GM12878 (cell line): ENCODE results near the gene RAB36. TPM values are rescaled to one million over a fixed set of nuclear protein-coding genes. Genes with fewer than 3 reads are reported as not detected.

Source experiments
- ATAC-seq: fragments of 200-7000 bp; cut with Tn5 transposase; 3 replicates; pipeline ENCODE4 v1.9.1; 2020; ENCODE audit warnings: mild to moderate bottlenecking, moderate library complexity
- BruUV-seq: library from RNA; stranded (reverse); fragments of 400-500 nt; replicated peaks from 2 replicates; lab custom pipeline; 2021; lab: Mats Ljungman, UMichigan
- CTCF ChIA-PET: fragments of 300-600 bp; sonication (Branson Sonifier 250); formaldehyde crosslinking; extraction: SDS; loops from one replicate; lab custom pipeline; 2021; ENCODE audit warnings: inconsistent platforms; lab: Yijun Ruan, JAX
- POLR2A ChIA-PET: fragments of 350-600 bp; formaldehyde crosslinking; extraction: SDS; loops from one replicate; lab custom pipeline; 2021; ENCODE audit warnings: inconsistent platforms; lab: Charles Lee
- RAD21 ChIA-PET: fragments of 300-600 bp; sonication (Branson Sonifier 250); formaldehyde crosslinking; loops from one replicate; lab custom pipeline; 2023; ENCODE audit warnings: antibody characterized with exemption; ENCODE audit not compliant: unreplicated experiment; lab: Charles Lee
- SMC1A ChIA-PET: fragments of 300-600 bp; sonication (Branson Sonifier 250); formaldehyde crosslinking; loops from one replicate; lab custom pipeline; 2023; ENCODE audit not compliant: unreplicated experiment, uncharacterized antibody; lab: Charles Lee
- DNase-seq: peaks from one replicate; pipeline ENCODE4 v3.0.0-alpha.2; 2011; ENCODE audit warnings: low read depth, low spot score
- FAIRE-seq: peaks from 3 replicates; lab custom pipeline; 2011; peaks lifted over from hg19 to GRCh38; lab: Jason Lieb, UNC
- H2AFZ ChIP-seq: 2 replicates; pipeline ENCODE4 v1.6.0; 2011; ENCODE audit warnings: low read depth, low read length, control low read depth; ENCODE audit not compliant: control insufficient read depth
- H3K27ac ChIP-seq: 2 replicates; pipeline ENCODE4 v1.5.1; 2011; ENCODE audit warnings: control low read depth; ENCODE audit not compliant: control insufficient read depth, insufficient read depth
- H3K27me3 ChIP-seq, 2 experiments: replicated peaks in 1 of 2; 2 replicates each; pipeline versions ENCODE4 v1.6.0 to v1.6.1; 2011; ENCODE audit warnings: low read length in 1 of 2; ENCODE audit not compliant: control insufficient read depth in 2 of 2, insufficient read depth in 2 of 2
- H3K36me3 ChIP-seq, 2 experiments: 2 replicates each; pipeline ENCODE4 v1.5.1; 2011; ENCODE audit warnings: low read length in 1 of 2; ENCODE audit not compliant: control insufficient read depth in 2 of 2, insufficient read depth in 2 of 2
- H3K4me1 ChIP-seq: 2 replicates; pipeline ENCODE4 v1.6.1; 2011; ENCODE audit warnings: mild to moderate bottlenecking, low read length, moderate library complexity, mixed read lengths; ENCODE audit not compliant: control insufficient read depth, insufficient read depth
- H3K4me2 ChIP-seq: 2 replicates; pipeline ENCODE4 v1.6.0; 2011; ENCODE audit warnings: control low read depth; ENCODE audit not compliant: control insufficient read depth, insufficient read depth
- H3K4me3 ChIP-seq: fragments of 200-600 bp; sonication (generic); 2 replicates; pipeline ENCODE4 v1.5.1; 2016
- H3K79me2 ChIP-seq: 2 replicates; pipeline ENCODE4 v1.6.0; 2011; ENCODE audit warnings: low read length; ENCODE audit not compliant: control insufficient read depth, insufficient read depth
- H3K9ac ChIP-seq: 2 replicates; pipeline ENCODE4 v1.8.0; 2011; ENCODE audit warnings: low read length, control low read depth, mixed read lengths; ENCODE audit not compliant: control insufficient read depth, insufficient read depth
- H3K9me3 ChIP-seq: replicated peaks from 3 replicates; pipeline ENCODE4 v1.5.1; 2011; ENCODE audit warnings: mild to moderate bottlenecking, low read length; ENCODE audit not compliant: control insufficient read depth, insufficient read depth
- H4K20me1 ChIP-seq: 2 replicates; pipeline ENCODE4 v1.6.0; 2011; ENCODE audit not compliant: control insufficient read depth, insufficient read depth
- FOS ChIP-seq: IDR thresholded peaks from 3 replicates; pipeline ENCODE4 v1.6.1; 2011; ENCODE audit warnings: borderline replicate concordance; ENCODE audit not compliant: insufficient read length; ENCODE audit errors: extremely low read depth
- GABPA ChIP-seq: IDR thresholded peaks from 2 replicates; pipeline ENCODE4 v1.6.1; 2014; ENCODE audit warnings: antibody characterized with exemption, low read depth, mild to moderate bottlenecking, inconsistent platforms
- HDAC6 ChIP-seq: fragments of 200-600 bp; sonication (generic); IDR thresholded peaks from one replicate; pipeline ENCODE4 v1.8.0; 2017; ENCODE audit warnings: antibody characterized with exemption; ENCODE audit not compliant: unreplicated experiment
- HDGF ChIP-seq: fragments of 450-650 bp; IDR thresholded peaks from 2 replicates; pipeline ENCODE4 v1.6.1; 2016; ENCODE audit warnings: antibody characterized with exemption
- IKZF2 ChIP-seq, 2 experiments: fragments of 450-650 bp; IDR thresholded peaks; 2 replicates each; pipeline ENCODE4 v1.6.1; 2017; ENCODE audit warnings: mild to moderate bottlenecking in 2 of 2, moderate library complexity in 2 of 2
- SRF ChIP-seq, 2 experiments: IDR thresholded peaks; 2 replicates each; pipeline ENCODE4 v1.6.1; 2011; ENCODE audit warnings: low read depth in 2 of 2, low read length in 2 of 2, mild to moderate bottlenecking in 1 of 2, moderate library complexity in 1 of 2
- YBX1 ChIP-seq: fragments of 450-650 bp; IDR thresholded peaks from 2 replicates; pipeline ENCODE4 v1.6.1; 2016; ENCODE audit warnings: antibody characterized with exemption
- WGBS: methylation state at CpG from one replicate; pipeline ENCODE4 v1.1.6; 2016; ENCODE audit warnings: low lambda C conversion rate; ENCODE audit not compliant: insufficient replicate concordance, insufficient coverage; ENCODE audit errors: missing lambda C conversion rate; 5-methylcytosine and 5-hydroxymethylcytosine counted together
- in situ Hi-C: fragments of 300-500 bp; cut with MboI; formaldehyde crosslinking; loops from 9 replicates; pipeline ENCODE4 v1.14.3; 2018; ENCODE audit warnings: mixed read lengths
- intact Hi-C: fragments of 100-400 bp; cut with micrococcal nuclease; formaldehyde crosslinking; loops from one replicate; pipeline ENCODE4 v1.14.2; 2022; ENCODE audit not compliant: unreplicated experiment
- polyA plus RNA-seq, 11 experiments: library from polyadenylated mRNA; depleted of rRNA in 4 of 11; unstranded in 6 of 11; stranded (reverse) in 5 of 11; fragments of >200 nt; fragmentation: Nextera tagmentation in 4 of 11; fragmentation: Illumina TruSeq in 1 of 11; extraction: Ambion mirVana in 4 of 11; extraction: Trizol in 1 of 11; gene quantifications; 1 replicate in 1 of 11; 2 replicates in 10 of 11; pipeline versions ENCODE4 v1.2.1 to v1.2.3, GENCODE V29; 2011 to 2016; ENCODE audit warnings: inconsistent platforms in 2 of 11, missing spikeins in 2 of 11, low read depth in 1 of 11
- total RNA-seq, 4 experiments: library from RNA; depleted of rRNA in 3 of 4; stranded (reverse); fragments of >200 nt in 3 of 4; fragmentation: Illumina TruSeq in 1 of 4; extraction: Trizol in 1 of 4; gene quantifications; 2 replicates each; pipeline versions ENCODE4 v1.2.1 to v1.2.3, GENCODE V29; 2013 to 2021
- TF ChIP-seq, protein P1 (sequence below): fragments of 450-650 bp; IDR thresholded peaks from 2 replicates; pipeline ENCODE4 v1.6.1; 2017; ENCODE audit warnings: low read depth, mild to moderate bottlenecking, moderate library complexity
- TF ChIP-seq, protein P2 (sequence below): fragments of 450-650 bp; conservative IDR thresholded peaks from 2 replicates; pipeline ENCODE4 v1.6.1; 2017; ENCODE audit warnings: mild to moderate bottlenecking, moderate library complexity
- TF ChIP-seq, protein P3 (sequence below): IDR thresholded peaks from 2 replicates; pipeline ENCODE4 v1.6.1; 2012; ENCODE audit warnings: low read depth, low read length, improper control_type of control experiment
- TF ChIP-seq, protein P4 (sequence below): IDR thresholded peaks from 2 replicates; pipeline ENCODE4 v1.6.1; 2012; ENCODE audit warnings: low read depth, low read length, improper control_type of control experiment

The RAB36 gene
- total and polyA plus RNA-seq, 10 of the 15 experiments (the other 5 are each of a cell fraction or from before 2014, with no cell fraction given): 0.31 to 2.7 (median 1.1) TPM

DNA sequence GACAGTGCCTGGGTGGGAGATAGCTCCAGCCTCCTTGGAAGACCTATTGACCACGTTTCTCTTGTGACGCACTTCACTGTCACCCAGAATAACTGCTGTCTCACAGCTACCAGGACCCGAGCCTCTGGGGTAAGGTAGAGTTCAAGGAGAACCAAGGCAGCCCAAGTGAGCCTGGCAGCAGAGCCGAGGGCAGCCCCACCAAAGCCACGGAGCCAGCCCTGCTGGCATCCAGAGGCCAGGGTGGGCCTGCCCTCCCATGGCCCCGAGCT lies 36.3 kb upstream of the RAB36 start (continued):
- TF ChIP-seq HDAC6 (no peak), IKZF2 (IDR thresholded peaks at IDR 0.05) (no peak)
- TF ChIP-seq, protein P1, sequence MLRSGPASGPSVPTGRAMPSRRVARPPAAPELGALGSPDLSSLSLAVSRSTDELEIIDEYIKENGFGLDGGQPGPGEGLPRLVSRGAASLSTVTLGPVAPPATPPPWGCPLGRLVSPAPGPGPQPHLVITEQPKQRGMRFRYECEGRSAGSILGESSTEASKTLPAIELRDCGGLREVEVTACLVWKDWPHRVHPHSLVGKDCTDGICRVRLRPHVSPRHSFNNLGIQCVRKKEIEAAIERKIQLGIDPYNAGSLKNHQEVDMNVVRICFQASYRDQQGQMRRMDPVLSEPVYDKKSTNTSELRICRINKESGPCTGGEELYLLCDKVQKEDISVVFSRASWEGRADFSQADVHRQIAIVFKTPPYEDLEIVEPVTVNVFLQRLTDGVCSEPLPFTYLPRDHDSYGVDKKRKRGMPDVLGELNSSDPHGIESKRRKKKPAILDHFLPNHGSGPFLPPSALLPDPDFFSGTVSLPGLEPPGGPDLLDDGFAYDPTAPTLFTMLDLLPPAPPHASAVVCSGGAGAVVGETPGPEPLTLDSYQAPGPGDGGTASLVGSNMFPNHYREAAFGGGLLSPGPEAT: no peak
- TF ChIP-seq, all 136 proteins: peak for 0

DNA sequence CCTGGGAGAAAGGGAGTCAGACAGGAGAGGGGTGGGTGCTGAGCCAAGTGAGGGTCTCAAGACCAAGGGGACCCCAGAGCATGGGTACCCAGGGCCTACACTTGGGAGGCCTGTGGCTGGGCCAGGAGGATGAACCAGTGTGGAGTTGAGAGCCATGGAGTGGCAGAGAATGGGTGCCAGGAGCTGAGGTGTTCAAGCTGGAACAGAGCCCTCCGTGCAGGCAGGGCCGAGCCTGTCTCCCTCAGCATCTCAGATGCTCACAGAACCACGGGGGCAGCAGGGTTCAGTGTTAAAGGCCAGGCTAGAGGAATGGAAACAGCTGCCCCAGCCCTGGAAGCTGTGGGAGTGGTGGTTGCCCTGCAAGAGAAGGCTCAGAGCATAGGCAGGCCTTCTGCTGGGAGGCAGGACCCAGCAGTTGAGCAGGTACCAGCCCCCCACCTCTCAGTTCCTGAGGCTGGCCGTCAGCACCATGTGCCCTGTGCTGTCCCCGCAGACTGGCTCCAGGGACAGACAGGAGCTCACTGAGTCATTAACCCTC lies 35.8 kb upstream of the RAB36 start:
- CTCF ChIA-PET: interaction anchor here (1.0 to 1.2 kb wide), 4 partner anchors 10 to 43 kb away, joined by 3 to 5 read pairs (median 4); partner anchors contain the start of gene GNAZ

More for the DNA sequence above, 35.8 kb upstream of the RAB36 start:
- Histone ChIP-seq H3K9me3 (no peaks in the 10 kb centered on the region), H3K4me2 (no peak overlapping the region)
- SMC1A ChIA-PET: interaction anchor here (2.4 kb wide), 1 partner anchor 149 kb away, joined by 12 read pairs; no protein-coding TSS in a partner anchor
- BruUV-seq: no TSS peak
- no peak for FAIRE-seq
- no peak for TF ChIP-seq HDGF
- TF ChIP-seq SRF (IDR thresholded peaks at IDR 0.05; ENCODE audit: low read depth in 2 of 2, low read length in 2 of 2): no peak
- TF ChIP-seq, protein P2, sequence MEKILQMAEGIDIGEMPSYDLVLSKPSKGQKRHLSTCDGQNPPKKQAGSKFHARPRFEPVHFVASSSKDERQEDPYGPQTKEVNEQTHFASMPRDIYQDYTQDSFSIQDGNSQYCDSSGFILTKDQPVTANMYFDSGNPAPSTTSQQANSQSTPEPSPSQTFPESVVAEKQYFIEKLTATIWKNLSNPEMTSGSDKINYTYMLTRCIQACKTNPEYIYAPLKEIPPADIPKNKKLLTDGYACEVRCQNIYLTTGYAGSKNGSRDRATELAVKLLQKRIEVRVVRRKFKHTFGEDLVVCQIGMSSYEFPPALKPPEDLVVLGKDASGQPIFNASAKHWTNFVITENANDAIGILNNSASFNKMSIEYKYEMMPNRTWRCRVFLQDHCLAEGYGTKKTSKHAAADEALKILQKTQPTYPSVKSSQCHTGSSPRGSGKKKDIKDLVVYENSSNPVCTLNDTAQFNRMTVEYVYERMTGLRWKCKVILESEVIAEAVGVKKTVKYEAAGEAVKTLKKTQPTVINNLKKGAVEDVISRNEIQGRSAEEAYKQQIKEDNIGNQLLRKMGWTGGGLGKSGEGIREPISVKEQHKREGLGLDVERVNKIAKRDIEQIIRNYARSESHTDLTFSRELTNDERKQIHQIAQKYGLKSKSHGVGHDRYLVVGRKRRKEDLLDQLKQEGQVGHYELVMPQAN: no peak
- no peak for TF ChIP-seq YBX1
- TF ChIP-seq, protein P3, sequence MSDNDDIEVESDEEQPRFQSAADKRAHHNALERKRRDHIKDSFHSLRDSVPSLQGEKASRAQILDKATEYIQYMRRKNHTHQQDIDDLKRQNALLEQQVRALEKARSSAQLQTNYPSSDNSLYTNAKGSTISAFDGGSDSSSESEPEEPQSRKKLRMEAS: no peak
- TF ChIP-seq HDAC6: no peak
- TF ChIP-seq GABPA: no peak
- TF ChIP-seq FOS: no peak
- TF ChIP-seq, protein P4, sequence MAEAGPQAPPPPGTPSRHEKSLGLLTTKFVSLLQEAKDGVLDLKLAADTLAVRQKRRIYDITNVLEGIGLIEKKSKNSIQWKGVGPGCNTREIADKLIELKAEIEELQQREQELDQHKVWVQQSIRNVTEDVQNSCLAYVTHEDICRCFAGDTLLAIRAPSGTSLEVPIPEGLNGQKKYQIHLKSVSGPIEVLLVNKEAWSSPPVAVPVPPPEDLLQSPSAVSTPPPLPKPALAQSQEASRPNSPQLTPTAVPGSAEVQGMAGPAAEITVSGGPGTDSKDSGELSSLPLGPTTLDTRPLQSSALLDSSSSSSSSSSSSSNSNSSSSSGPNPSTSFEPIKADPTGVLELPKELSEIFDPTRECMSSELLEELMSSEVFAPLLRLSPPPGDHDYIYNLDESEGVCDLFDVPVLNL: no peak
- TF ChIP-seq, all 136 proteins: peak for 0
- Histone ChIP-seq H3K9ac (no peak overlapping the region), H3K36me3 (no peaks in the 10 kb centered on the region; a peak in 1 of 4 replicates), H3K4me3 (no peak overlapping the region), H3K27me3 (no peaks in the 10 kb centered on the region), H4K20me1 (no peaks in the 10 kb centered on the region), H3K79me2 (no peaks in the 10 kb centered on the region), H2AFZ (no peak overlapping the region), H3K27ac (no peak overlapping the region), H3K4me1 (no peaks in the 10 kb centered on the region)
- 24% methylated on average over 5 of the region's 5 CpGs for WGBS
- in situ Hi-C loops: no loop called here
- intact Hi-C loops: no loop called here
- ATAC-seq (no peak), DNase-seq (no peak)
- POLR2A ChIA-PET: interaction anchor here (0.5 kb wide), 1 partner anchor 31 kb away, joined by 3 read pairs; no protein-coding TSS in a partner anchor
- RAD21 ChIA-PET: no interaction called here
